GM19351 (cell line): ENCODE results near the gene COG5.

ENCODE experiments used
- ATAC-seq: cut with Tn5 transposase; IDR thresholded peaks from one replicate; pipeline ENCODE4 v1.9.1; 2021; ENCODE audit warnings: mild to moderate bottlenecking, moderate library complexity; ENCODE audit not compliant: unreplicated experiment

The COG5 gene

GRCh38 chr7:107467972-107468371, 95.7 kb downstream of the COG5 start:
- no peak for ATAC-seq

DNA sequence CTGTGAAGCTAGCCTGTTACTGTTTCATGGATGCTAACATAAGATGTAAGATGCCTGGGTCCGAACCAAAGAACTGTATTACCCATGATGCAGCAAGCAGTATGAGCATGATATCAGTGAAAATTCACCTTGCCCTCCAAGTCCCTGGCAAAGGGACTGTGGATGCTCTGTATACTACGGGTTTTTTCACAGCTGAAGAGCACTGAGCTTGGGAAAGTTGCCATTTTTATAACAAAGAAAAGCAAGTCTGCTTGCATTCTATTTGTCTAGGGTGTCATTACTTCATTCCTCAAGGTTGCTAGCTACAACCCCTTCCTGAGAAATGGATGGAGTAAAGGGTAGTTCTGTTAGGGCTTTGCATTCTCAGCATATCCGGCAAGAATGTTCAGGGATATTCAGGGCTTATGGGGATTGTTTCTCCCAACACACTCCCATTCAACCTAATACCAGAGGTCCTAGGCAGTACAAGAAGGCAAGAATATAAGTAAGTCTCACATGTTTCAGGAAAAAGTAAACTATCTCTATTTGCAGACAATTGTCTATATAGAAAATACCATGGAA, 99.0 kb downstream of the COG5 start:
- no peak for ATAC-seq

GRCh38 chr7:107463139-107464078, 100.3 kb downstream of the COG5 start:
- no peak for ATAC-seq

- no peak for ATAC-seq
Measured at GRCh38 chr7:107461938-107462533, 101.7 kb downstream of the COG5 start.

DNA sequence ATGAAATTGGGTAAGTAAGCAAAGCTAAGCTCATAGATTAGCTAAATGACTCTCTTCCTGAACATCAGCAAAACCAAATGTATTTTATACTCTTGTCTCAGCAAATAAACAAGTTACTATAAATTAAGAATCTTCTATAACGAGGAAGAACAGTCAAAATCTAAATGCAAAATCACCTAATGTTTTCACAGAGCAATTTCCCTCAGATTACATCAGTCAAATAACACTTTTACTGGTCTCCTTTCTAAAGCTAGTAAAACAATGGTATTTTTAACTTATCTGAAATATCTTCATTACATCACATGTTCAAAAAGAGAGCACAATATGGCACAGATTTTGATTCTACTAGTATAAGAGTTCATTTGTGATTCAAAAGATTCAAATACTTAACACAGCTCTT, 110.3 kb downstream of the COG5 start:
- no peak for ATAC-seq

DNA sequence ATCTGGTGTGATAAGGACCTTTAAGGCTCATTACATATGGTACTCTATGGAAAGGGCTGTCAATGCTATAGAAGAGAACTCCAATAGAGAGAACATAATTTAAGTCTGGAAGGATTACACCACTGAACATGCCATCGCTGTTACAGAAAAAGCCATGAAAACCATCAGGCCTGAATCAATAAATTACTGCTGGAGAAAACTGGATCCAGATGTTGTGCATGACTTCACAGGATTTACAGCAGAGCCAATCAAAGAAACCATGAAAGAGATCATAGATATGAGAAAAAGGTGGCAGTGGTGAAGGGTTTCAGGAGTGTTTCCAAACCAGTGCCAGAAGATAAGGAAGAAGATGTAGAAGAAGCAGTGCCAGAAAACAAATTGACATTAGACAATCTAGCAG, 112.8 kb downstream of the COG5 start:
- ATAC-seq = no peak

- no peak for ATAC-seq
Measured at GRCh38 chr7:107446988-107447387, 116.7 kb downstream of the COG5 start.

DNA sequence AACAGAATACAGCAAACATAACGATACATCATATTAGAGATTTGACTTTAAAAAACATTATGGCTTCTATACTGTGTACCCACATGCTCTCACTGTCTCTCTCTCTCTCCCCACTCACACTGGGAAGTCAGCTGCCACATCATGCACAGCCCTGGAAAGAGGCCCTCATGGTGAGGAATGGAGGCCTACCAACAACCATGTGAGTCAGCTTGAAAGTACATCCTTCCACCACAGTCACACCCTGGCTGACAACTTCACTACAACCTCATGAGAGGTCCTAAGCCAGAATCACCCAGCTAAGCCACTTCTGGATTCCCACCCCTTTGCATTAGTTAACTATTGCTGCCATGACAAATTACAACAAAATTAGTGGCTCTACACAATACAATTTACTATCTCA, 117.2 kb downstream of the COG5 start:
- ATAC-seq = no peak

- ATAC-seq = no peak
Measured at GRCh38 chr7:107442678-107443077, 121.0 kb downstream of the COG5 start.

DNA sequence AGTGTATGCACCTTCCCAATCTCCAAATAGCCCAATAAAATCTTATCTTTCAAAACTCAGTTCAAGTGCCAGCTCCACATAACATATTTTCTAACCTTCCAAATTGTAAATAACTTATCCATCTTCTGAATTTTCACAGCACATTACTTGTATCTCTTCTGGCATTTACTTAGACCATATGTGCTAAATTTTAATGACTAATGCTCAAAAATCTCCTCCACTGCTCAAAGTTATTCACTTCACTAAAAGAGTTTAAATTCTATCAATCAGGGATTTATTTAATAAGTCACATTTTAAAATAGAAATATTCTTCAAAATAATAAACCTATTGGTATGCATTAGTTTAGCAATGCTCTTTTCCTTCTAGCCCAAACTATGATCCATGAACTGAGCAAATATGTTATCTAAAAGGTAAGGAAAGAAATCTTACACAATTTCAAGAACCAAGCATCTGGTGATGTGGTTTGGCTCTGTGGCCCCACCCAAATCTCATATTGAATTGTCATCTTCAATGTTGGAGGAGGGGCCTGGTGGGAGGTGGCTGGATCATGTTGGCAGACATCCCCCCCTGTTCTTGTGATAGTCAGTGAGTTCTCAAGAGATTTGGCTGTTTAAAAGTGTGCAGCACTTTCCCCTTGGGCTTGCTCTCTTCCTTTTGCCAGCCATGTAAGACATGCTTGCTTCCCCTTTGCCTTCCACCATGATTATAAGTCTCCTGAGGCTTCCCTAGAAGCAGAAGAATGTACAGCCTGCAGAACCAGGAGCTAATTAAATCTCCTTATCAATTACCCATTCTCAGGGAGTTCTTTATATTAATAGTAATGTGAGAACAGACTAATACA, 121.9 kb downstream of the COG5 start:
- no peak for ATAC-seq

DNA sequence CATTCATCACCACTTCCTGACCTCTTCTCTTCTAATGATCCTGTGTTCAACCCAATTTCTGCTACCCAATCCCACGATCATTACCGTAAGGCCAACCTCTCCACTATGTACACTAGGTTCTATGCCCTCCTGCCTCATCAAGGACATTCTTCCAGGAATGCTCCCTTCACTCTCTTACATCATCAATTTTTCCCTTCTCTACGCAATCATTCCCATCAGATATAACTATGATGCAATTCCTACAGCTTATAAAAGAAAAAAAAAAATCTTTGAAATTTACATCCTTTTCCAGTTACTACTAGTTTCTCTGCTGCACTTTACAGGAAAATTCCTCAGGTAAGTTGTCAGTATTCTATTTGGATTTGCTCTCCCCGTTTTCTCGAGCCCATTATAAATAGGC, 124.7 kb downstream of the COG5 start:
- ATAC-seq = no peak

DNA sequence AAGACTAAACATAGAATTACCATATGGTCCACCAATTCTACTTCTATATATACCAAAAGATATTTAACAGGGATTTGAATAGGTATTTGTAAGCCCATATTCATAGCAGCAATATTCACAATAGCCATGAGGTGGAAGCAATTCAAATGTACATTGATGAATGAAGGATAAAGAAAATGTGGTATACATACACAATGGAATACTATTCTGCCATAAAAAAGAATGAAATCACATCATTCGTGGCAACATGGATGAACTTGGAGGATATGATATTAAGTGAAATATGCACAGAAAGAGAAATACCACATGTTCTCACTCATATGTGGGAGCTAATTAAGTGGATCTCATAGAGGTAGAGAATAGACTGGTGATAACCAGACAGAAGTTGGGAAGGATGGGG, 128.0 kb downstream of the COG5 start:
- no peak for ATAC-seq

DNA sequence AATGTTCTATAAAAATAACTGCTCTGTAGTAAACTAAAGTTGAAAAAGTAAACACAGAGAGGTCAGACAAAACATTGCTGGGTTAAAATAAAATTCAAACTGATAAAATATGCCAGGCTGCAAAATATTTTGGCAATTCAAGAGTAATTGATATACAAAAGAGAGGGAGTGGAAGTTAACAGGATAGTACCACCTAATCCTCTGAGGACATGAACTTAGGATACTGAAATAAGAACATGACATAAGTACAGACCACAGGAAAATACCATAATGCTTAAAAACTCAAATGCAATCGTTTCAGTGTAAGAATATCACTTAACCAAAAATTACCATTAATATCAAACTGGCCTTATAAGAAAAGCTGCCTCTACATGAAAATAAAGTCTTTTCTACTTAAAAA, 131.5 kb downstream of the COG5 start:
- no peak for ATAC-seq

DNA sequence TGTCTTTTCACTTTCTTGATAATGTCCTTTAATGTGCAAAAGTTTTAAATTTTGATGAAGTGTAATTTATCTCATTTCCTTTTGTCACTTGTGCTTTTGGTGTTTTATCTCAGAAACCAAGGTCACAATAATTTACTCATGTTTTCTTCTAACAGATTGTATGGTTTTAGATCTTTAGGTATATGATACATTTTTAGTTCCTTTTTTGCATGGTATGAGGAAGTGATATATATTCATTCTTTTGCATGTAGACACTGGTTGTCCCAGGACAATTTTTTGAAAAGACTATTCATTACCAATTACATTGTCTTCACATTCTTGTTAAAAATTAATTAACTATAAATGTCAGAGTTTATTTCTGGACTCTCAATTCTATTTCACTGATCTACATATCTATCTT, 133.7 kb downstream of the COG5 start:
- no peak for ATAC-seq

DNA sequence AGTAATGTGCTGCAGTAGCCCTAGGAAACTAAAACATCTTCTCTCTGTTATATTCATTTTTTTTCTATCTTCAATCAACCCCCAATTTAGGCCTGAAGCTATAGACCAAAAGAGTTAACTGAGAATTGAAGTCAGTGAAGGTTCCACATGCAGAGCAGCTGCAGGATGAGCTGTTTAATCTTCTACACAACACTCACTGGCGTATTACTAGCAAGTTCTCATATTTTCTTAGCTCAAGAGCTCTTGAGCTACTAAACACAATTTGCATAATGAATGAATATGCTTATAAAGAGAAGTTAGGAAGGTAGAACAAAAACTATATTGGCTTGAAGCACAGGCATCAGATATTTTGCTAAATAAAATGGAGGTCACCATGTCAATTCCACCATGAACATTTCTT, 135.1 kb downstream of the COG5 start:
- ATAC-seq = no peak

DNA sequence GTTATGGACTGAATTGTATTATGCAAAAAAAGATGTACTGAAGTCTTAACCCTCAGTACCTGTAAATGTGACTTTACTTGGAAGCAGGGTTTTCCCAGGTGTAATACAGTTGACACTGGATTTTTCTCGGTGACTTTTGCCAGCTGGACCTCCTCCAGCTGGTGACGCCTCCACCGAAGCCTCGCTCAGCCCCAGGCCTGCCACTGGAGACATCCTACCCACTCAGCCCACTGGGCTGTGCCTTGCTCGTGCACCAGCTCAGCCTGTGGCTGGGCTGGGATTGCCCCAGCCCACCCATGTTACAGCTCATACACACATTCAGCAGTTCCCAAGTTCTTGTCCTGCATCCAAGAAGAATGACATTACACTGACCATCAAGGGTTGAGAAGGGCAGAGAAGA, 136.3 kb downstream of the COG5 start:
- ATAC-seq = no peak

- no peak for ATAC-seq
Measured at GRCh38 chr7:107414198-107414597, 149.5 kb downstream of the COG5 start.

- no peak for ATAC-seq
Measured at GRCh38 chr7:107408349-107408748, 155.4 kb downstream of the COG5 start.

DNA sequence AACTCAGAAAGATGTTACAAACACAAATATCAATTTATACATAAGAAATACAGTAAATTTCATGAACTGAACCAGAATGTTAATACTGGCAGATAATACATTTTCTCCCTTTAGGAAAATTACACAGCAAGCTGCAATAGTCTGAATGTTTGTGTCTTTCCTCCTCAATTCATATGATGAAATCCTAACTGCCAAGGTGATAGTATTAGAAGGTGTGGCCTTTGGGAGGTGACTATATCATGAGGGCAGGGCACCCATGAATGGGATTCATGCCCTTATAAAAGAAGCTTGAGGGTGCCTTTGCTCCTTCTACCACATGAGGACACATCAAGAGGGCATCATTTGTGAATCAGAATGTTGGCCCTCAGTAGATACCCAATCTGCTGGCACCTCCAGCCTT, 158.2 kb downstream of the COG5 start:
- no peak for ATAC-seq

- no peak for ATAC-seq
Measured at GRCh38 chr7:107404740-107405537, 158.8 kb downstream of the COG5 start.
